Inferior parietal cortex (tissue), 1 donor: ENCODE data around the gene ZFAND3.
"Not testable (repeated sequence)": the region's sequence is repeated elsewhere in the genome, so short reads cannot be mapped to it uniquely, and the experiment has no call there.

Experiments
- DNase-seq: peaks from one replicate; pipeline ENCODE4 v3.0.0-alpha.2; 2016; ENCODE audit errors: extremely low spot score

Gene ZFAND3

GRCh38 chr6:37865504-37865903 lies 46.0 kb downstream of the ZFAND3 start:
- no peak for DNase-seq

GRCh38 chr6:37866590-37867507 lies 47.3 kb downstream of the ZFAND3 start:
- DNase-seq = no peak

- no peak for DNase-seq
Observed at GRCh38 chr6:37867756-37868446, 48.4 kb downstream of the ZFAND3 start.

GRCh38 chr6:37868447-37868825 lies 48.9 kb downstream of the ZFAND3 start:
- DNase-seq = no peak

DNA sequence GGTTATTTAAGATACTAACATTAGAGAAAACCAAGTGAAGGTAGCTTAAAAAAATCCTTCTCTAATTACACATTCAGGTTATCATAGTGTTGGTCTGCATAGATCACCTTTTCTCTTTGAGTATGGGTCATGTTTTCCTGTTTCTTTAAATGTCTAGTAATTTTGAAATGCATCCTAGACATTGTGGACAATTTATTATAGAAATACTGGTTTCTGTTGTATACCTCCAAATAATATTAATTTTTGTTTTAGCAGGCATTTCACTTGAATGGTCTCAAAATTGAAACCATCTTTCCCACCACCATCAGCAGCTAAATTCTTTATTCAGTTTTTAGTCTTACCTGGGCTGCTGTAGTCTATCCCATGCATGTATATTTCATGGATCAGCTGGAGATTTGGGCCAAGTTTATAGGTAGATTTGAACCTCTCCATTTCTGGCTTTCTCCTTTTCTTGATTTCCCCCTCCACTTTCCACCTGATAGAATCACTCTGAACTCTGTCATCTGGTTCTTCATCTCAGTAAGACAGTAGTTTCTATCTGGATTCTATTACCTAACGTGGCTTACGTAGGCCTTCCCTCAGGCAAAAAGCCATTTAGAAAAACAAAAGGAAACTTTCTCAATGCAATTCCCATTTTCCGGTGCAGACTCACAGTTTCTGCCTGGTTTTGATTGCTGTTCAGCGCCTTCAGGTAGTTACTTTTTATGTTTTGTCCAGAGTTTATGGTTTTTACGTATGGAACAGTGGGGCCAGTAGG lies 52.3 kb downstream of the ZFAND3 start:
- DNase-seq = no peak

DNA sequence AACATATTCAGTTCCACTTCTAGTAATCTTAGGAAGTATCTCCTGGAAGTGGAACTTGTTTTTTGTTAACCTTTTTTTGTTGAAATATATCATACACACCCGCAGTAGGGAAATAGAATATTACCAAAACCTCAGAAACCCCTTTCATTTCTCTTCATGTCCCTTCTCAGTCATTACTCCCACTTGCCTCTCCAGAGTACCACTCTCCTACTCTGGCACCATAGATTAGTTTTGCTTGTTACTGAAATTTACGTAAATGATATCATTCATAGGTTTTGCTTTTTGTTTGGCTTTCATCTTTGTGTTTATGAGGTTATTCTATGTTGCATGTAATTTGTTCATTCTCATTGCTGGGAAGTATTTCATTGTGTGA lies 52.8 kb downstream of the ZFAND3 start:
- DNase-seq = no peak

DNA sequence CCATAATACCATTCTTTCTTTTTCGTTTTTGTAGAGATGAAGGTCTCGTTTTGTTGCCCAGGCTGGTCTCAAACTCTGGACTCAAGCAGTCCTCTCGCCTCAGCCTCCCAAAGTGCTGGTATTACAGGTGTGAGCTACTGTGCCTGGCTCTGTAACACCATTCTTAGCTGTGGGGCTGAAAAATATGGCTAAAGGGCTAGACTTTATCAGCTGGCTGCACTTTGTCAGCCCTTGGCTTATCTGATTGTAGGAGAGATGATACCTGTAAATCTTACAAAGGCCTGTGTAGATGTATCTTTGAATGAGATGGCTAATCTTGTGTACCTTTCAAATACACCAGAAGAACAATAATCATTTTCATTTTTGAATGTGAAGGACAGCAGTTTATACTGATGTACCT lies 55.2 kb downstream of the ZFAND3 start:
- no peak for DNase-seq

- no peak for DNase-seq
Observed at GRCh38 chr6:37875561-37876309, 56.2 kb downstream of the ZFAND3 start.

DNA sequence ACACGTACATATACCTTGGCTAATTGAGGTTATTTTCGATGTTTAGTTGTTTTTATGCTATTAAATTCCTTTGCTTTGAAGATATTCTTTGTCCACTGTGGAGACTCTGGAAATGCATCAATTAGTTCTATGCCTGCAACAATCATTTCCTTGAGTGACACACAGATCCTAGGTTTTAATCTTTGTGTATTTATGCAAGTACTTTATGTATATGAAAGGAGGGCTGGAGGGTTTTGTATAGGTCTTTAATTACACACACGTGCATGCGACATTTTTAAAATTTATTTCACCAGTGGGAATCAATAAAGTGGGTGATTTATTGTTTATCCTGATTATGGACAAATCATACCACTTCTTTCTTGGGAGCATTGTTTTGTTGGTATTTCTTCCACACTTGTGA lies 57.3 kb downstream of the ZFAND3 start:
- no peak for DNase-seq

DNA sequence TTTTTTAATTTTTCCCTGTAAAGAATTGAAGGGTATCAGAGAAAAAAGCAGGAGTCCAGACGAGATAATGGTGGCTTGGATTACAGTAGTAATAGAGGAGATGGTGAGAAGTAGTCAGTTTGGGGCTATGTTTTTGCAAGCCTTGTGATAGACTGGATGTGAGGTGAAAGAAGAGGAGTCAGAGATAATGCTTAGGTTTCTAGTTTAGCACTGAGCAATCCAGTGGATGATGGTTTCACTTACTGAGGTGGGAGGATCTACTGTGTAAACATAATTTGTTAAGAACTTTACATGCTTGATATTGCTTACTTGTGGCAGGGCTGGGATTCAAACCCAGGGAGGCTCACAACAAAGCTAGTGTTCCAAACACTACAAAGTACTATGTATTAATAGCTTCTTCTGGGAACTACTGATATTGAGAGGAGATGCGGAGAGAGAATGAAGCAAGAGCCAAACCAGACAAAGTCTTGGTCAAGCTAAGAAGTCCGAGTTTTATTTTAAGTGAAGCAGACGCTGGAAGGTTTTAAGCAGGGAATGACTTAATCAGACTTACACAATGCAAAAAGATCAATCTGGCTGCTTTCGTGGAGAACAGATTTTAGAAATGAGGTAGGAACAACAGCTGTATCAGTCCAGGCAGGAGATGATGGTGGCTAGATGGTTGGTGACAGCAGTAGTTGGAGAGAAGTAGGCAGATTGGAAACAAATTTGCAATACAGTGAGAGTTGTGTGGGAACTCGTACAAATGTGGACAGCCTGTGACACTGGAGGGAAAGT lies 58.0 kb downstream of the ZFAND3 start:
- DNase-seq = no peak

DNA sequence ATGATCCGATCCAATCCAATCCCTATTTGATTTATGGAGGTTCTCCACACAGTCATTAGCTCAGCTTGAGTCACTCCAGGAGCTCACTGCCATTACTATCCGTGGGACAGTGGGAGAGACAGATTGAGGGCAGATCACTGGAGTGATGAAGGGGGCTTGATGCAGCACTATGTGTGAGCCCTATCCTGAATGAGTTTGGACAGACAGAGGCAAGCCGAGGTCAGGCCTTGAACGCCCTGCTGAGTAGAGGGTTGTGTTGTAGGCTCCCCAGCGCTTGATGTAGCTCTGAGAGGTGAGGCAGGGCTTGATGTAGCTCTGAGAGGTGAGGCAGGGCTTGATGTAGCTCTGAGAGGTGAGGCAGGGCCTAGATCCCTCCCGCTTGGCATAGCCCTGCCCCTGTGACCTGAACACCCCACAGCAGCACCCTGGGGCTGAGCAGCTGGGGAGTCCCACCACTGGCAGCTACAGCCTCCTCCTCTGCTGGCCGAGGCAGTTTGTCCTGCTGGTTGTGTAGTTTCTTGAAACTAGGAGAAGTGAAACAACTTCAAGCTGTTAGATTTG lies 58.7 kb downstream of the ZFAND3 start:
- DNase-seq = no peak

DNA sequence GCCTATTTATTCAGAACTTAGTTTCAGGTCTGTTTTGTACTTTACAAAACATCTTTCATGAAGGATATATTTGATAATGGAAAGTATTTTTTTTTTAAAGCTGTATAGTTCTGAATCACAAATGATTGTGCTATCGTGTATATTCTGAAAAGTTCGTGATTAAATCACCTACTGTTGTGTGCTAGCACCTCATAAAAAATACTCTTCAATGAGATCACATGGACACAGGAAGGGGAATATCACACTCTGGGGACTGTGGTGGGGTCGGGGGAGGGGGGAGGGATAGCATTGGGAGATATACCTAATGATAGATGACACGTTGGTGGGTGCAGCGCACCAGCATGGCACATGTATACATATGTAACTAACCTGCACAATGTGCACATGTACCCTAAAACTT lies 61.1 kb downstream of the ZFAND3 start:
- DNase-seq = not testable (repeated sequence)

DNA sequence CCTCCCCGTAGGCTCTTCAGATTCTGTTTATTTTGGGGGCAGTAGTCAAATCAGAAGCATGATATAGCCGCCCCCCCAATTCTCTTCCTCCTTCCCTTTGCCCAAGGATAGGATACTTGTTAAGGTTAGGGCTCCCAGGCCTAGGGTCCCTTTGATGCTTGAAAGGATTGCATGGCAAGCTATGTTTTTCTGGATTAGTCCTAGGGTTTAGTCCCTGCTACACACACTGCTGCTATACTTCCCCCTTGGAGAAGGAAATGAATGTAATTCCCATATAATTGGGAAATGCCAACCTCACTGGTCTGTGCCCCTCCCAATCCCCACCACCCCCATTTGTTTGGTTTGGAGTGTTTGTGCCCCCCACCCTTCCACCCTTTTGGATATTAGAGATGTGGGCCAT lies 62.8 kb downstream of the ZFAND3 start:
- no peak for DNase-seq

GRCh38 chr6:37882724-37883413 lies 63.3 kb downstream of the ZFAND3 start:
- DNase-seq = no peak

- no peak for DNase-seq
Observed at GRCh38 chr6:37884548-37884947, 65.0 kb downstream of the ZFAND3 start.

DNA sequence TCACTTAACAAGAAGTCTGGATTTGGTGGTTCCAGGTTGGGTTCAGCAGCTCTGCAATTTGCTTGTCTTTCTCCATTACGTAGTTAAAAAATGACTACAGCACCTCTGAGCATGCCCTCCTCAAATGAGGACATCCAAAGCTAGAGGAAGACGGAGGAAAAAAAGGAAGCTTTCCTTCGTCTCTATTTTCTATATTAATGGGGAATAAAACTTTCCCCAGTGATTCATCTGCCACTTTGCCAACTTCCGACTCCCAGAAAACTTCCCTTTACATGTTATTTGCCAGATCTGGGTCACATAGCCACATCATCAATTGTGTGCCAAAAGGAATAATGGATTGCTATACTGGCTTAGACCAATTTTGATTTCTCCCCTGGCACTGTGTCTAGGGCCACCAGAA lies 69.5 kb downstream of the ZFAND3 start:
- DNase-seq = no peak

DNA sequence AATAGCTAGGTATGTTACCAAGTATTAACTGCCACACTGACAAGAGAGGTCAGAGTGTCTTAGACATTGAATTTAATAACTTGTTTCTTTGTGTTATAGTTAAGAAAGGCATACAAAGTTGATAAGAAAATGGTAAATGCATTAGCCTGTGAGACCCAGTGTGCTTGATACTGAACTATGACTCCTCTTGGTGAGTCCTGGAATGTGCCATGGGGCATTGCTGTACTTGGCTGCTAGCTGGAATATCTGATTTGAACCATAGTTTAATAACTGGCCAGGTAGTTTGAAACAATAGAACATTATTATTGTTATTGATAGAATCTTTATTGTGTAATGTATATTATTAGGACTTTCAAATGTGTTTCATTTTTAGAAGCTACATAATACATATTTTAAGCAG lies 70.0 kb downstream of the ZFAND3 start:
- no peak for DNase-seq

- no peak for DNase-seq
Observed at GRCh38 chr6:37891072-37891471, 71.5 kb downstream of the ZFAND3 start.

DNA sequence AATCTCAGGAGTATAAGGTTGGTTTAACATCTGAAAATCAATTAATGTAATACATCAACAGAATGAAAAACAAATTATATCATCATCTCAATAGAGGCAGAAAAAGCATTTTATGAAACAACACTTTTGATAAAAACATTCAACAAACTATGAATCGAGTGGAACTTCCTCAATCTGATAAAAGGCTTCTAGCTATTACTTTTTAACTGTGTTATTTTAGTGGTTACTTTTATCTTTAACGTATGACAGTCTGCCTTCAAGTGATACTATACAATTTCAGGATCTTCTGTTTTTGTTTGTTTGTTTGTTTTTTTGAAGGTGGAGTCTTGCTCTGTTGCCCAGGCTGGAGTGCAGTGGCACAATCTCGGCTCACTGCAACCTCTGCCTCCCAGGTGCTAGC lies 73.7 kb downstream of the ZFAND3 start:
- no peak for DNase-seq

DNA sequence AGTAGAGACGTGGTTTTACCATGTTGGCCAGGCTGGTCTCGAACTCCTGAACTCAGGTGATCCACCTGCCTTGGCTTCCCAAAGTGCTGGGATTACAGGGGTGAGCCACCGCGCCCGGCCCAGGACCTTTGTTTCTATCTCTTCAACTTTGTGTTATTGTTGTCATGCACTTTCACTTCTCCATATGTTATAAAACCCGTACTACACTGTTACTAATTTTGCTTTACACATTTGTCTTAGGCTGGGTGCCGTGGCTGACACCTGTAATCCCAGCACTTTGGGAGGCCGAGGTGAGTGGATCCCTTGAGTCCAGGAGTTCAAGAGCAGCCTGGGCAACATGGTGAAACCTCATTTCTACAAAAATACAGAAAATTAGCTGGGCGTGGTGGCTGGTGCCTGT lies 74.2 kb downstream of the ZFAND3 start:
- DNase-seq = not testable (repeated sequence)
